Testis (tissue), 3 donors: Measurements from ENCODE around the gene ENAH. TPM values are rescaled to one million over a fixed set of nuclear protein-coding genes. Genes with fewer than 3 reads are reported as not detected.

Experiments used
- DNase-seq: peaks from one replicate; pipeline ENCODE4 v3.0.0-alpha.2; 2019
- H3K27ac ChIP-seq, 2 donors: fragments of 200-600 bp; sonication (generic); one replicate each; pipeline ENCODE4 v1.5.1; 2019
- H3K27me3 ChIP-seq: fragments of 200-600 bp; sonication (generic); one replicate; pipeline ENCODE4 v1.5.1; 2019
- H3K36me3 ChIP-seq: fragments of 200-600 bp; sonication (generic); one replicate; pipeline ENCODE4 v1.5.1; 2017; ENCODE audit warnings: low read depth; ENCODE audit errors: missing control alignments
- H3K4me1 ChIP-seq: fragments of 200-600 bp; sonication (generic); one replicate; pipeline ENCODE4 v1.5.1; 2019
- H3K4me3 ChIP-seq, 2 donors: fragments of 200-600 bp; sonication (generic); one replicate each; pipeline ENCODE4 v1.5.1; 2017 to 2019
- H3K9me3 ChIP-seq: fragments of 200-600 bp; sonication (generic); one replicate; pipeline ENCODE4 v1.5.1; 2017
- POLR2A ChIP-seq: fragments of 450-650 bp; IDR thresholded peaks from one replicate; pipeline ENCODE4 v1.6.1; 2017; ENCODE audit warnings: antibody characterized with exemption, mild to moderate bottlenecking, moderate library complexity
- WGBS, 2 donors: methylation state at CpG; one replicate each; pipeline ENCODE4 v1.1.5; 2018; 5-methylcytosine and 5-hydroxymethylcytosine counted together
- intact Hi-C: fragments of 100-400 bp; cut with DNase I; formaldehyde crosslinking; loops from one replicate; pipeline ENCODE4 v1.15.1; 2023; ENCODE audit warnings: low total_unique reads
- polyA plus RNA-seq: library from polyadenylated mRNA; stranded (reverse); fragments of 350-450 nt; fragmentation: Illumina TruSeq; extraction: RNeasy Lipid Tissue Mini Kit (QIAGEN cat#74804); gene quantifications from one replicate; pipeline ENCODE4 v1.2.3, GENCODE V29; 2014; ENCODE audit warnings: low read depth, low replicate concordance; ENCODE audit not compliant: insufficient read depth
- total RNA-seq, 2 donors: library from RNA; depleted of rRNA; stranded (reverse); fragments of >200 nt; gene quantifications; one replicate each; pipeline ENCODE4 v1.2.3, GENCODE V29; 2016
- TF ChIP-seq, protein P1 (sequence below), 3 experiments: fragments of 450-650 bp in 2 of 3; fragments of 200-600 bp in 1 of 3; sonication (generic) in 1 of 3; IDR thresholded peaks; one replicate each; pipeline ENCODE4 v1.5.1; 2016 to 2019; ENCODE audit warnings: antibody characterized with exemption in 3 of 3, mild to moderate bottlenecking in 2 of 3, moderate library complexity in 1 of 3

Gene ENAH
- total and polyA plus RNA-seq, 3 donors from 2014 or later, result 84.3 to 132 (median 122) TPM

- Histone ChIP-seq H3K27ac (peak overlapping the region; percentile 39 to 65), H3K9me3 (no peaks in the 10 kb centered on the region), H3K36me3 (no peaks in the 10 kb centered on the region), H3K4me3 (no peak overlapping the region), H3K27me3 (no peaks in the 10 kb centered on the region), H3K4me1 (peaks cover 6% of the 10 kb centered on the region)
- DNase-seq, result peak; percentile 57
- intact Hi-C loops, result no loop called here
- 71% methylated on average over 23 to 26 of the region's 26 CpGs for WGBS, 2 donors
- TF ChIP-seq, protein P1, sequence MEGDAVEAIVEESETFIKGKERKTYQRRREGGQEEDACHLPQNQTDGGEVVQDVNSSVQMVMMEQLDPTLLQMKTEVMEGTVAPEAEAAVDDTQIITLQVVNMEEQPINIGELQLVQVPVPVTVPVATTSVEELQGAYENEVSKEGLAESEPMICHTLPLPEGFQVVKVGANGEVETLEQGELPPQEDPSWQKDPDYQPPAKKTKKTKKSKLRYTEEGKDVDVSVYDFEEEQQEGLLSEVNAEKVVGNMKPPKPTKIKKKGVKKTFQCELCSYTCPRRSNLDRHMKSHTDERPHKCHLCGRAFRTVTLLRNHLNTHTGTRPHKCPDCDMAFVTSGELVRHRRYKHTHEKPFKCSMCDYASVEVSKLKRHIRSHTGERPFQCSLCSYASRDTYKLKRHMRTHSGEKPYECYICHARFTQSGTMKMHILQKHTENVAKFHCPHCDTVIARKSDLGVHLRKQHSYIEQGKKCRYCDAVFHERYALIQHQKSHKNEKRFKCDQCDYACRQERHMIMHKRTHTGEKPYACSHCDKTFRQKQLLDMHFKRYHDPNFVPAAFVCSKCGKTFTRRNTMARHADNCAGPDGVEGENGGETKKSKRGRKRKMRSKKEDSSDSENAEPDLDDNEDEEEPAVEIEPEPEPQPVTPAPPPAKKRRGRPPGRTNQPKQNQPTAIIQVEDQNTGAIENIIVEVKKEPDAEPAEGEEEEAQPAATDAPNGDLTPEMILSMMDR (IDR thresholded peaks at IDR 0.05), result no peak
- TF ChIP-seq POLR2A, result no peak
Measured at GRCh38 chr1:225467193-225468020, 185.5 kb downstream of the ENAH start.

DNA sequence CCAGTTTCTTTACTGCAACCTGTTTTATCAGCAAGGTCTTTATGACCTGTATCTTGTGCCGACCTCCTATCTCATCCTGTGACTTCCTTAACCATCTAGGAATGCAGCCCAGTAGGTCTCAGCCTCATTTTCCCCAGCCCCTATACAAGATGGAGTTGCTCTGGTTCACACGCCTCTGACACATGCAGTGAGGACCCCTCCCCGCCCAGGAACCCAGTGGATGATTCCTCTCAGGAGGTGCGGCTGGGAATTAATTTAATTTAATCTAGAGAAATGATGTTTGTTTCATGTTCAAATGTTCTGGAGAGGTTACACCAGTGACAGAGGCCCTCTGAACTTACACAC is 186.1 kb downstream of the ENAH start:
- Histone ChIP-seq H3K4me3 (no peak overlapping the region), H3K4me1 (peaks cover 6% of the 10 kb centered on the region), H3K27ac (no peak overlapping the region), H3K27me3 (no peaks in the 10 kb centered on the region), H3K36me3 (no peaks in the 10 kb centered on the region), H3K9me3 (no peaks in the 10 kb centered on the region)
- intact Hi-C loops, result no loop called here
- no peak for DNase-seq
- TF ChIP-seq, protein P1 (IDR thresholded peaks at IDR 0.05), result no peak
- no peak for TF ChIP-seq POLR2A
- 87% methylated on average over 4 of the region's 4 CpGs for WGBS, 2 donors

- Histone ChIP-seq H3K27ac (no peak overlapping the region), H3K9me3 (no peaks in the 10 kb centered on the region), H3K4me3 (no peak overlapping the region), H3K36me3 (no peaks in the 10 kb centered on the region), H3K4me1 (peaks cover 13% of the 10 kb centered on the region), H3K27me3 (no peaks in the 10 kb centered on the region)
- intact Hi-C loops, result no loop called here
- TF ChIP-seq, protein P1 (IDR thresholded peaks at IDR 0.05), result no peak
- no peak for TF ChIP-seq POLR2A
- DNase-seq, result no peak
- WGBS, 2 donors, result 85 to 93% methylated on average over 18 to 26 of the region's 26 CpGs
Measured at GRCh38 chr1:225465793-225466517, 187.0 kb downstream of the ENAH start.

DNA sequence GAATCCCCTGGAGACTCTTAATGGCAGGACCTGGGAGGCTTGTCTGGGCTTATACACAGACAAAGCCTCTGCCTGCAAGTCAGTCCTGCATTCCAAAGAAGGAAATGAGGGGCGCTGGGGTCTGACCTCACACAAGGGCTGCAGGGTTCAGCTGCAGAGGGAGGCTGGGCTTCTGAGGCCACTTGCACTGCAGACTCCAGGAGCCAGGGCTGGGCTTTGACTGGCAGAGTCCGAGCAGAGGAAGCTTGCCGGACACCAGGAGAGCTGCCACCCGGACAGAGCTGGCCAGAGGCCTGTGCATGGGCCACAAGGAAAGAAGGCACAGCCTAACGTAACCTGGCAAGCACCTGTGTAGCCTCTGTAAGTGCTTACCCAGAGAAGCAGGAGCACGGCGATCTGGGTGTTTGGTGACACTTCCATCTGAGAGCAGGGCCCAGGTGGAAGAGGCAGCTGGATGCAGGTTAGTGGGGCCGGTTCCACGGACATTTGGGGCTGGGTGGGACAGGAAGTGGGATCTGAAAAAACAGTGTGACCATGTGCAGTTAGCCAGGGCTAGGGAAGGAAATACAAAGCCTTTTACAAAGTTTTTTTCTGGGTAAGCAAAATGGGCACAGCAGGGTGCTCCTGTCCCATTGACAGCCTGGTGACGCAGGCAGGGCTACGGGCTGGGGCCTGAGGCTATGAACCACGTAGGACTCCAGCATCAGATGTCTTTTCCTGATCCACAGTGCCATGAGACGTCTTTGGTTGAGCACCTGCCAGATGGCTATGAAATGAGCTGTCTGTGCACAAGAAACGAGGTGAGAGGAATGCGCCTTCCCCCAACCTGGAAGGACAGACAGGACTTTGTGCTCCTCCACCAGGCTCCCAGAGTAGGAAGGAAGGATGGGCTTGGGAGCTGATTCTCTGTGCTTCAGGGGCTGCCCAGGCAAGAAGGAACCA is 187.8 kb downstream of the ENAH start:
- Histone ChIP-seq H3K9me3 (no peaks in the 10 kb centered on the region), H3K4me1 (peaks cover 20% of the 10 kb centered on the region), H3K4me3 (no peak overlapping the region), H3K27me3 (no peaks in the 10 kb centered on the region), H3K36me3 (no peaks in the 10 kb centered on the region), H3K27ac (no peak overlapping the region)
- DNase-seq, result no peak
- TF ChIP-seq, protein P1 (IDR thresholded peaks at IDR 0.05), result no peak
- TF ChIP-seq POLR2A, result no peak
- WGBS, 2 donors, result 76 to 83% methylated on average over 15 of the region's 15 CpGs
- intact Hi-C loops, result no loop called here
